GM23248 (cell line): Measurements from ENCODE around the gene SPOCD1.

Experiments used
- EZH2 ChIP-seq: fragments of 200-600 bp; sonication (generic); IDR thresholded peaks from 2 replicates; pipeline ENCODE4 v1.6.1; 2018; ENCODE audit warnings: antibody characterized with exemption, mild to moderate bottlenecking; ENCODE audit not compliant: insufficient read depth, poor library complexity, severe bottlenecking
- EZH2phosphoT487 ChIP-seq: fragments of 200-600 bp; sonication (generic); IDR thresholded peaks from 2 replicates; pipeline ENCODE4 v1.6.1; 2018; ENCODE audit warnings: antibody characterized with exemption, moderate library complexity, mild to moderate bottlenecking, low read depth; ENCODE audit not compliant: insufficient read depth

DNA sequence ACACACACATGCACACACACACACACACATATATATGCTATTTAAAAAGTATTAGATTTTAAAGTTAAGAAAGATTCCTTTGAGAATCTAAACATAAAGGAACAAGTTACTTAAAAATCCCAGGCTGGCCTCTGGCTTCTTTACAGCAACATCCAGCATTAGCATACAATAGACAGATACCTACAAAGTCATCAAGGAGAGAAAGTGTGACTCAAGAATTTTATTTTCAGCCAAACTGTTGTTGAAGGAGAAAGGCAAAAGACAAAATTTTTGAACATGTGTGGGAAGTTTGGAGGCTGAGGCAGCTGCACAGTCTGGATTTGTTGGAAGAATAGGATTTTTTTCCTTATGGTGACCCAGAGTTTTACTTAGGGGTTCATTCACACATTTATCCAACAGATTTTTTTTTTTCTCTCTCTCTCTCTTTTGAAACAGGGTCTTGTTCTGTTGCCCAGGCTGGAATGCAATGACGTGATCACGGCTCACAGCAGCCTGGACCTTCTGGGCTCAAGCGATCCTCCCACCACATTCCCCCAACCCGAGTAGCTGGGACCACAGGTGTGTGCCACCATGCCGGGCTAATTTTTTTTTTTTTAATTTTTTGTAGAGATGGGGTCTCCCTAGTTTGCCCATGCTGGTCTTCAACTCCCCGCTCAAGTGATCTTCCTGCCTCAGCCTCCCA, 24.0 kb upstream of the SPOCD1 start:
- no peak for TF ChIP-seq EZH2phosphoT487
- TF ChIP-seq EZH2: no peak
